GM18870 (cell line): ENCODE results near the gene PTPN4.
"Not testable (repeated sequence)": the region's sequence is repeated elsewhere in the genome, so short reads cannot be mapped to it uniquely, and the experiment has no call there.

Experiments
- ATAC-seq: cut with Tn5 transposase; IDR thresholded peaks from one replicate; pipeline ENCODE4 v1.9.1; 2021; ENCODE audit warnings: moderate library complexity; ENCODE audit not compliant: unreplicated experiment

The PTPN4 gene

GRCh38 chr2:119764832-119765231, 5.1 kb downstream of the PTPN4 start:
- ATAC-seq = no peak

DNA sequence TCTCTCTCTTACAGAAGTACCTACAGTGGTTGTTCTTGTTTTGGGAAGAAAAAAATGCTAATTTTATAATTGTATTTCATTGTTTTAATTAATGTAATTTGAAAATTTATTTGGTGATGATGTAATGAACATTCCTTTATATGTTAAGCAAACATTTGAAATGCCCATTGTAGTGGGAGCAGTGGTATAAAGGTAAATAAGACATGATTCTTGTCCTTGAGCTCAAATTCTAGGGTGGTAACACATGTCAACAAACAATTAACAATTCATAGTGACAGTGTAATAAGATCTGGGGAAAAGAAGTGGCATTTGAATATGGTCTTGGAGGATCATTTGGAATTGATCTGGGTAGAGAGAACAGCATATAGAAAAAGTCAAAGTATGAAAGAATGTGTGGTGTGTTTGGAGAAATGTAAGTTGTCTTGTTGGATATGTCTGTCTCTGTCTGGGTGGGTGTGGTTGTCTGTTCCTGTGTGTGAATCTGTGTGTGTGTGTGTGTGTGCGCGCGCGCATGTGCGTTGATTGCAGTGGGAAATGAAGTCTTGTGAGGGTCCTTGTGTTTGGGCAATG, 5.8 kb downstream of the PTPN4 start:
- no peak for ATAC-seq

- ATAC-seq = no peak
These were observed 7.2 kb downstream of the PTPN4 start for GRCh38 chr2:119766944-119767343.

DNA sequence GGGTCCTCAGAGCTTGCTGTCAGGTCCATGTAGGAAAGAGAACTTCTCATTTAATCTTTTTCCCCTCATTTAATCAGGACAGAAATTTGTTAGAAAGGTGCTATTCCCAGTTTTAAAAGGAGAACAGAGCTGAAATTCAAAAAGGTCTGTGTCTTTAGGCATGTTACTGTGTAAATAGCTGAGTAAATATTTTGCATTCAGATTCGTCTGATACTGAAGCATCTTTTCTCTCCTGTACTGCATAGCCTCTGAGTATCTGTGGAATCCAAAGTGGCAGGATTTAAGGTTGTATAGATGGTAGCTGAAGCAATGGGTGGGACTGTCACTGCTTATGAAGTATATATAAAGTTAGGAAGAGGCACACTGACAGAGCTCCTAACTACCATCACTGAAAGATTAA, 9.0 kb downstream of the PTPN4 start:
- no peak for ATAC-seq

GRCh38 chr2:119769645-119770044, 9.9 kb downstream of the PTPN4 start:
- no peak for ATAC-seq

DNA sequence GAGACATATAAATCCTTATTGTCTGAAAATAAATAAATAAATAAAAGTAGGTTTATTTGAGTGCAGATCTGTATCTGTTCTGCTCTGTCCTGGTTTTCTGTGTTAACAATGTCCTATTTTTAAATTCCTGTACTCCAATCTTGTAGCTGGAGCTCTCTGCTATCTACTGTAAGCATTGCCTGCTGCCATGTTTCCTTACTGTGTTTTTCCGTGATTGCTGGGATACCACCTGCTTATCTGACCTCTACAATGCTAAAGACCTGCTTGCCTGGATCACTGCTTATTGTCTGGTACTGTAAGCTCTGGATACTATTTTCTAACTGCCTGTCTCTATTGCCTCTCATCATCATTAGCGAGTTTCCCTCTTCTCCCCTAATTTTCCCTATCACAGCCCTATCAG, 11.6 kb downstream of the PTPN4 start:
- no peak for ATAC-seq

GRCh38 chr2:119772128-119772527, 12.4 kb downstream of the PTPN4 start:
- ATAC-seq = no peak

GRCh38 chr2:119772767-119773166, 13.0 kb downstream of the PTPN4 start:
- ATAC-seq = no peak

GRCh38 chr2:119774026-119774425, 14.3 kb downstream of the PTPN4 start:
- ATAC-seq = no peak

GRCh38 chr2:119775102-119775501, 15.4 kb downstream of the PTPN4 start:
- no peak for ATAC-seq

DNA sequence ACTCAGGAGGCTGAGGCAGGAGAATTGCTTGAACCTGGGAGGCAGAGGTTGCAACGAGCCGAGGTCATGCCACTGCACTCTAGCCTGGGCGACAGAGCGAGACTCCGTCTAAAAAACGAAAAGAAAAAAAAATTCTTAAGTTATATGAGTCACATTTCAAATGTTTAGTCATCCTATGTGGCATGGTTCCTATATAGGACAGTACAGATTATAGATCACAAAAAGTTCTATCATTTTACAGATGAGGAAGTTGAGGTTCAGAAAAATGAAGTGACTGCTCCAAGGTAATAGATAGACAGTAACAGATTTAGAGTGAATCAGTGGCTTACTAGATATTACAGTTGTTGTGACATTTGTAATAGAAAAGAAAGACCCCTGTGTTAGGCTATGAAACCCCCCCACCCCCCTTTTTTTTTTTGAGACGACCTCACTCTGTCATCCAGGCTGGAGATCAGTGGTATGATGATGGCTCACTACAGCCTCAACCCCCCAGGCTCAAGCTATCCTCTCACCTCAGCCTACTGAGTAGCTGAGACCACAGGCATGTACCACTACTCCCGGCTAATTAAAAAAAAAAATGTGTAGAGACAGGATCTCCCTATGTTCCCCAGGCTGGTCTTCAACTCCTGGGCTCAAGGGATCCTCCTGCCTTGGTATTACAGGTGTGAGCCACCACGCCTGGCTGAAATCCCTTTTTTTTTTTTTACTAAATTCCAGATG, 22.7 kb downstream of the PTPN4 start:
- ATAC-seq = no peak

GRCh38 chr2:119784876-119785275, 25.2 kb downstream of the PTPN4 start:
- ATAC-seq = no peak

GRCh38 chr2:119786295-119786694, 26.6 kb downstream of the PTPN4 start:
- ATAC-seq = no peak

DNA sequence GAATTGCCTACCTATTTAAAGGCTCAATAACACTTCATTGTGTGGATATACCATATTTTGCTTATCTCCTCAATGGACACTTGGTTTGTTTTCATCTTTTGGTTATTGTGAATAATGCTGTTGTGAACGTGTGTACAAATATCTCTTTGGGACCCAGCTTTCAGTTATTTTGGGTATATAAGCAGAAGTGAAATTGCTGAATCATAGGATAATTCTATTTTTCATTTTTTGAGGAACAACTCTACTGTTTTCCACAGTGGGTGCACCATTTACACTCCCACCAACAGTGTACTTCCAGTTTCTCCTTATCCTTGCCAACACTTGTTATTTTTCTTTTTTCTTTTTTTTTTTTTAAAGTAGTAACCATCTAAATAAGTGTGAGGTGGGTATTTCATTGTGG, 29.0 kb downstream of the PTPN4 start:
- ATAC-seq = no peak

DNA sequence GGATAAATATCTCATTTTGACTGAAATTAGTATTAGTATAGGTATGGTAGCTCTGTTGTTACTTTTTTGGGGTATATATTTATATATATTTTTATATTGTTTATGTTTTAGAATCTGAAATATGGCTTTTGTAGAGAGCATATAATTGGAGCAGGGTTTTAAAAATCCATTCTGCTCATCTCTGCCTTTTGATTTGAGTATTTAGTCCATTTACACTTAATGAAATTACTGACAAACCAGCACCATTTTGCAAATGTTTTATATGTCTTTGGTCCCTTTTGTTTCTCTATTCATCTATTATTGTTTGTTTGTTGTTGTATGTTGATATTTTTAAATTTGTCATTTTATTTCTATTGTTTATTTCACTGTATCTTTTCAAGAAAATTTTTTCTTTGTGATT, 30.7 kb downstream of the PTPN4 start:
- ATAC-seq = no peak

GRCh38 chr2:119792907-119793312, 33.2 kb downstream of the PTPN4 start:
- no peak for ATAC-seq

DNA sequence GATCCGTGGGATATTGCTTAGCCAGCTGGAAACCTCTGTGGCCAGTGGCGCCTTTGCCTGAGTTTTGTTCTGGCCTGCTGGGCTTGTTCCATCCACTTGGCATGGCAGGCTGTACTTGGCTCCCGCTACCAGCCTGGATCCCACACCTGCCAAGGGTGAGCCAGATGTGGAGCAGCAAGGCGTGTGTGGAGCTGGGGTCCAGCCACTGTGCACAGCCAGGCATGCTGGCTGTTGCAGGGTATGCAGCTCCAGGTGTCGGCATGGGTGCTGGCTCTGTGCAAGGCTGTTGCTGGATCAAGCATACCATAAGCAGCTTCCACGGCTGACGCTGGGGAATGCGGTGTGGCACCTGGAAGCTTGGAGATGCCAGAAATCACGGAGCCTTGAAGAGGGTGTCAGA, 34.5 kb downstream of the PTPN4 start:
- ATAC-seq = no peak

GRCh38 chr2:119795309-119796303, 35.9 kb downstream of the PTPN4 start:
- ATAC-seq = no peak

DNA sequence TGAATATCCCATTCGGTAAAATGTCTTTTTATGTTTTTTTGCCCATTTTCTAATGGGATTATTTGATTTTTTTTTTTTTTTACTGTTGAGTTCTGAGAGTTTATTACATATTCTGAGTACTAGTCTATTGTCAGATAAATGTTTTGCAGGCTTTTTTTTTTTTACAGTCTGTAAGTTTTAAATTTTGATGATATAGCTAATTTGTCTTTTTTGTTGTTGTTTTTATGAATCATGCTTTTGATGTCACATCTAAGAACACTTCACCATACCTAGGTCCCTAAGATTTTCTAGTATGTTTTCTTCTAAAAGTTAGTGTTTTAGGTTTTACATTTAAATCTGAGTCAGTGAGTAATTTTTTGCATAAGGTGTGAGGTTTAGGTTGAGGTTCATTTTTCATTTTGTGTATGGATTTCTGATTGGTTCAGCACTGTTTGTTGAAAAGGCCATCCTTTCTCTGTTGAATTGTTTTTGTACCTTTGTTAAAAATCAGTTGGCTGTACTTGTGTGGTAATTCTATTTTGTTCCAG, 40.7 kb downstream of the PTPN4 start:
- no peak for ATAC-seq

GRCh38 chr2:119801040-119801439, 41.3 kb downstream of the PTPN4 start:
- no peak for ATAC-seq

- not testable (repeated sequence) for ATAC-seq
These were observed 42.3 kb downstream of the PTPN4 start for GRCh38 chr2:119801989-119802388.
